GM23338 (cell line): ENCODE data around the gene HUS1. TPM values are rescaled to one million over a fixed set of nuclear protein-coding genes. Genes with fewer than 3 reads are reported as not detected.

Experiments used
- ATAC-seq: fragments of 200-7000 bp; cut with Tn5 transposase; 3 replicates; pipeline ENCODE4 v1.9.1; 2020
- DNase-seq: peaks from one replicate; pipeline ENCODE4 v3.0.0-alpha.2; 2015; ENCODE audit warnings: low spot score
- H2AFZ ChIP-seq: fragments of 200-600 bp; sonication (generic); 2 replicates; pipeline ENCODE4 v1.8.0; 2016; ENCODE audit warnings: antibody characterized with exemption, mild to moderate bottlenecking, moderate library complexity
- H3F3A ChIP-seq: fragments of 200-600 bp; sonication (generic); replicated peaks from 2 replicates; pipeline ENCODE4 v1.8.0; 2017; ENCODE audit warnings: antibody characterized with exemption, mixed run types, low read depth
- H3K27ac ChIP-seq: fragments of 200-600 bp; sonication (generic); 2 replicates; pipeline ENCODE4 v1.6.1; 2016; ENCODE audit warnings: low read depth
- H3K27me3 ChIP-seq: fragments of 200-600 bp; sonication (generic); 2 replicates; pipeline ENCODE4 v1.8.0; 2016; ENCODE audit warnings: mild to moderate bottlenecking, mixed run types, moderate library complexity; ENCODE audit not compliant: insufficient read depth
- H3K36me3 ChIP-seq: fragments of 200-600 bp; sonication (generic); 2 replicates; pipeline ENCODE4 v1.8.0; 2016; ENCODE audit warnings: mild to moderate bottlenecking; ENCODE audit not compliant: insufficient read depth
- H3K4me1 ChIP-seq: fragments of 200-600 bp; sonication (generic); 2 replicates; pipeline ENCODE4 v1.8.0; 2016; ENCODE audit warnings: mild to moderate bottlenecking, moderate library complexity; ENCODE audit not compliant: insufficient read depth
- H3K4me2 ChIP-seq: fragments of 200-600 bp; sonication (generic); 2 replicates; pipeline ENCODE4 v1.7.1; 2017; ENCODE audit warnings: mixed run types
- H3K4me3 ChIP-seq: fragments of 200-600 bp; sonication (generic); 2 replicates; pipeline ENCODE4 v1.6.1; 2016; ENCODE audit warnings: mixed run types
- H3K79me2 ChIP-seq: fragments of 200-600 bp; sonication (generic); replicated peaks from 2 replicates; pipeline ENCODE4 v1.8.0; 2017; ENCODE audit warnings: mild to moderate bottlenecking; ENCODE audit not compliant: insufficient read depth
- H3K9me2 ChIP-seq: fragments of 200-600 bp; sonication (generic); 2 replicates; pipeline ENCODE4 v1.8.0; 2017; ENCODE audit not compliant: insufficient read depth
- H4K20me1 ChIP-seq: fragments of 200-600 bp; sonication (generic); replicated peaks from 2 replicates; pipeline ENCODE4 v1.8.0; 2017; ENCODE audit warnings: mild to moderate bottlenecking; ENCODE audit not compliant: insufficient read depth
- H3K27ac Mint-ChIP-seq: 2 replicates; pipeline ENCODE4 v1.8.0; 2020; ENCODE audit warnings: inconsistent platforms, mild to moderate bottlenecking, moderate library complexity, mixed read lengths
- H3K27me3 Mint-ChIP-seq: 3 replicates; pipeline ENCODE4 v1.8.0; 2022; ENCODE audit warnings: low read depth, mild to moderate bottlenecking, moderate library complexity, mixed read lengths, inconsistent platforms; ENCODE audit not compliant: insufficient read depth, poor library complexity
- H3K36me3 Mint-ChIP-seq: 3 replicates; pipeline ENCODE4 v1.8.0; 2021; ENCODE audit warnings: low read depth, mild to moderate bottlenecking, inconsistent platforms, moderate library complexity, mixed read lengths
- H3K4me1 Mint-ChIP-seq: 3 replicates; pipeline ENCODE4 v1.8.0; 2020; ENCODE audit warnings: mild to moderate bottlenecking, inconsistent platforms, mixed read lengths
- H3K4me3 Mint-ChIP-seq: 3 replicates; pipeline ENCODE4 v1.8.0; 2021; ENCODE audit warnings: moderate library complexity, mild to moderate bottlenecking, inconsistent platforms, mixed read lengths
- H3K9me3 Mint-ChIP-seq: 3 replicates; pipeline ENCODE4 v1.8.0; 2020; ENCODE audit warnings: moderate library complexity, mild to moderate bottlenecking, inconsistent platforms, mixed read lengths
- CREB1 ChIP-seq: fragments of 250-450 bp; sonication (Bioruptor Pico); IDR thresholded peaks from 2 replicates; pipeline ENCODE4 v1.5.0; 2020; ENCODE audit warnings: low read depth, mild to moderate bottlenecking, moderate library complexity
- EZH2 ChIP-seq: fragments of 200-600 bp; sonication (generic); IDR thresholded peaks from one replicate; pipeline ENCODE4 v1.8.0; 2017; ENCODE audit warnings: antibody characterized with exemption, mild to moderate bottlenecking, low read depth; ENCODE audit not compliant: unreplicated experiment
- JUNB ChIP-seq: IDR thresholded peaks from one replicate; pipeline ENCODE4 v1.6.1; 2016; ENCODE audit warnings: antibody characterized with exemption; ENCODE audit not compliant: unreplicated experiment
- NANOG ChIP-seq: IDR thresholded peaks from 2 replicates; pipeline ENCODE4 v1.6.1; 2016; ENCODE audit warnings: antibody characterized with exemption, borderline replicate concordance
- POLR2AphosphoS5 ChIP-seq: IDR thresholded peaks from 2 replicates; pipeline ENCODE4 v1.6.1; 2016; ENCODE audit warnings: antibody characterized with exemption, low read depth
- STAT1 ChIP-seq: IDR thresholded peaks from one replicate; pipeline ENCODE4 v1.6.1; 2016; ENCODE audit warnings: antibody characterized with exemption; ENCODE audit not compliant: unreplicated experiment
- ZNF331 ChIP-seq: fragments of 250-450 bp; sonication (Bioruptor Pico); IDR thresholded peaks from 2 replicates; pipeline ENCODE4 v1.5.0; 2020; ENCODE audit warnings: low read depth, mild to moderate bottlenecking, moderate library complexity
- polyA plus RNA-seq: library from polyadenylated mRNA; unstranded; fragments of >200 nt; fragmentation: Nextera tagmentation; extraction: Ambion mirVana; gene quantifications from 2 replicates; pipeline ENCODE4 v1.2.1, GENCODE V29; 2016
- total RNA-seq: library from RNA; depleted of rRNA; stranded (reverse); fragments of >200 nt; shearing (Covaris generic); gene quantifications from 2 replicates; pipeline ENCODE4 v1.2.3, GENCODE V29; 2014
- TF ChIP-seq, protein P1 (sequence below): fragments of 250-450 bp; sonication (Bioruptor Pico); IDR thresholded peaks from 2 replicates; pipeline ENCODE4 v1.5.0; 2020; ENCODE audit warnings: mild to moderate bottlenecking, moderate library complexity
- TF ChIP-seq, protein P2 (sequence below): IDR thresholded peaks from one replicate; pipeline ENCODE4 v1.6.1; 2018; ENCODE audit warnings: antibody characterized with exemption; ENCODE audit not compliant: unreplicated experiment
- TF ChIP-seq, protein P3 (sequence below): IDR thresholded peaks from 2 replicates; pipeline ENCODE4 v1.6.1; 2016; ENCODE audit warnings: antibody characterized with exemption
- TF ChIP-seq, protein P4 (sequence below), 2 experiments: fragments of 200-600 bp in 1 of 2; sonication (generic) in 1 of 2; conservative IDR thresholded peaks; 2 replicates each; pipeline versions ENCODE4 v1.5.1 to v1.6.1; 2016 to 2017; ENCODE audit warnings: antibody characterized with exemption in 2 of 2, low read depth in 2 of 2, mild to moderate bottlenecking in 2 of 2, moderate library complexity in 1 of 2

The HUS1 gene
- total and polyA plus RNA-seq, 2 experiments from 2014 or later = 14.9 to 29.7 TPM

DNA sequence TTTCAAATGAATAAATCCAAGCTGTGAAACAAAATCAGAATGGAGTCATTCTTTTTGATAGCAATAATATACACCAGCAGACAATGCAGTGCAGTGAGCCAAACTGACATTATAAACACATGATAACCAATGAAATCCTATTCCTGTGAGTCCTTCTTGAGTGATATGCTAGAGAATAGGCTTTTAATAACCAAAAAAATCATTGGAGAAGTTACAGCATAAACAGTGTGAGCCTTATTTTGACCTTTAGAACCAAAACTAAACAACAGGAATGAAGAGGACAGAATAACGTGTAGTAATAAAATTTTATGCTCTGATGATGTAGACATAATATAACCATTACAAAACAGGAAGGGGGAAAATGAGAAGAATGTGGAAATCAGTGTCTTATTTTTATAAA lies 8.7 kb downstream of the HUS1 start:
- H3K27me3 Mint-ChIP-seq = peaks cover 4% of the 10 kb centered on the region
- Histone ChIP-seq H3K27me3 (no peaks in the 10 kb centered on the region), H3K27ac (no peak overlapping the region), H3K4me1 (no peaks in the 10 kb centered on the region), H3K36me3 (peaks cover 49% of the 10 kb centered on the region), H3K4me3 (no peak overlapping the region), H3K9me2 (no peaks in the 10 kb centered on the region), H2AFZ (no peak overlapping the region), H3K4me2 (no peak overlapping the region), H4K20me1 (peaks cover 3% of the 10 kb centered on the region; the same call in 1 of the 2 replicates), H3F3A (no peaks in the 10 kb centered on the region), H3K79me2 (0 out of 2 replicates have a peak, but pooled peaks cover 3% of the 10 kb centered on the region)
- TF ChIP-seq POLR2AphosphoS5 = no peak
- TF ChIP-seq, protein P1, sequence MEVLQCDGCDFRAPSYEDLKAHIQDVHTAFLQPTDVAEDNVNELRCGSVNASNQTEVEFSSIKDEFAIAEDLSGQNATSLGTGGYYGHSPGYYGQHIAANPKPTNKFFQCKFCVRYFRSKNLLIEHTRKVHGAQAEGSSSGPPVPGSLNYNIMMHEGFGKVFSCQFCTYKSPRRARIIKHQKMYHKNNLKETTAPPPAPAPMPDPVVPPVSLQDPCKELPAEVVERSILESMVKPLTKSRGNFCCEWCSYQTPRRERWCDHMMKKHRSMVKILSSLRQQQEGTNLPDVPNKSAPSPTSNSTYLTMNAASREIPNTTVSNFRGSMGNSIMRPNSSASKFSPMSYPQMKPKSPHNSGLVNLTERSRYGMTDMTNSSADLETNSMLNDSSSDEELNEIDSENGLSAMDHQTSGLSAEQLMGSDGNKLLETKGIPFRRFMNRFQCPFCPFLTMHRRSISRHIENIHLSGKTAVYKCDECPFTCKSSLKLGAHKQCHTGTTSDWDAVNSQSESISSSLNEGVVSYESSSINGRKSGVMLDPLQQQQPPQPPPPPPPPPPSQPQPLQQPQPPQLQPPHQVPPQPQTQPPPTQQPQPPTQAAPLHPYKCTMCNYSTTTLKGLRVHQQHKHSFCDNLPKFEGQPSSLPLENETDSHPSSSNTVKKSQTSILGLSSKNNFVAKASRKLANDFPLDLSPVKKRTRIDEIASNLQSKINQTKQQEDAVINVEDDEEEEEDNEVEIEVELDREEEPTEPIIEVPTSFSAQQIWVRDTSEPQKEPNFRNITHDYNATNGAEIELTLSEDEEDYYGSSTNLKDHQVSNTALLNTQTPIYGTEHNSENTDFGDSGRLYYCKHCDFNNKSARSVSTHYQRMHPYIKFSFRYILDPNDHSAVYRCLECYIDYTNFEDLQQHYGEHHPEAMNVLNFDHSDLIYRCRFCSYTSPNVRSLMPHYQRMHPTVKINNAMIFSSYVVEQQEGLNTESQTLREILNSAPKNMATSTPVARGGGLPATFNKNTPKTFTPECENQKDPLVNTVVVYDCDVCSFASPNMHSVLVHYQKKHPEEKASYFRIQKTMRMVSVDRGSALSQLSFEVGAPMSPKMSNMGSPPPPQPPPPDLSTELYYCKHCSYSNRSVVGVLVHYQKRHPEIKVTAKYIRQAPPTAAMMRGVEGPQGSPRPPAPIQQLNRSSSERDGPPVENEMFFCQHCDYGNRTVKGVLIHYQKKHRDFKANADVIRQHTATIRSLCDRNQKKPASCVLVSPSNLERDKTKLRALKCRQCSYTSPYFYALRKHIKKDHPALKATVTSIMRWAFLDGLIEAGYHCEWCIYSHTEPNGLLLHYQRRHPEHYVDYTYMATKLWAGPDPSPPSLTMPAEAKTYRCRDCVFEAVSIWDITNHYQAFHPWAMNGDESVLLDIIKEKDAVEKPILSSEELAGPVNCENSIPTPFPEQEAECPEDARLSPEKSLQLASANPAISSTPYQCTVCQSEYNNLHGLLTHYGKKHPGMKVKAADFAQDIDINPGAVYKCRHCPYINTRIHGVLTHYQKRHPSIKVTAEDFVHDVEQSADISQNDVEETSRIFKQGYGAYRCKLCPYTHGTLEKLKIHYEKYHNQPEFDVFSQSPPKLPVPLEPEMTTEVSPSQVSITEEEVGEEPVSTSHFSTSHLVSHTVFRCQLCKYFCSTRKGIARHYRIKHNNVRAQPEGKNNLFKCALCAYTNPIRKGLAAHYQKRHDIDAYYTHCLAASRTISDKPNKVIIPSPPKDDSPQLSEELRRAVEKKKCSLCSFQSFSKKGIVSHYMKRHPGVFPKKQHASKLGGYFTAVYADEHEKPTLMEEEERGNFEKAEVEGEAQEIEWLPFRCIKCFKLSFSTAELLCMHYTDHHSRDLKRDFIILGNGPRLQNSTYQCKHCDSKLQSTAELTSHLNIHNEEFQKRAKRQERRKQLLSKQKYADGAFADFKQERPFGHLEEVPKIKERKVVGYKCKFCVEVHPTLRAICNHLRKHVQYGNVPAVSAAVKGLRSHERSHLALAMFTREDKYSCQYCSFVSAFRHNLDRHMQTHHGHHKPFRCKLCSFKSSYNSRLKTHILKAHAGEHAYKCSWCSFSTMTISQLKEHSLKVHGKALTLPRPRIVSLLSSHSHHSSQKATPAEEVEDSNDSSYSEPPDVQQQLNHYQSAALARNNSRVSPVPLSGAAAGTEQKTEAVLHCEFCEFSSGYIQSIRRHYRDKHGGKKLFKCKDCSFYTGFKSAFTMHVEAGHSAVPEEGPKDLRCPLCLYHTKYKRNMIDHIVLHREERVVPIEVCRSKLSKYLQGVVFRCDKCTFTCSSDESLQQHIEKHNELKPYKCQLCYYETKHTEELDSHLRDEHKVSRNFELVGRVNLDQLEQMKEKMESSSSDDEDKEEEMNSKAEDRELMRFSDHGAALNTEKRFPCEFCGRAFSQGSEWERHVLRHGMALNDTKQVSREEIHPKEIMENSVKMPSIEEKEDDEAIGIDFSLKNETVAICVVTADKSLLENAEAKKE = no peak
- TF ChIP-seq EZH2 = no peak
- no peak for TF ChIP-seq STAT1
- TF ChIP-seq, protein P2, sequence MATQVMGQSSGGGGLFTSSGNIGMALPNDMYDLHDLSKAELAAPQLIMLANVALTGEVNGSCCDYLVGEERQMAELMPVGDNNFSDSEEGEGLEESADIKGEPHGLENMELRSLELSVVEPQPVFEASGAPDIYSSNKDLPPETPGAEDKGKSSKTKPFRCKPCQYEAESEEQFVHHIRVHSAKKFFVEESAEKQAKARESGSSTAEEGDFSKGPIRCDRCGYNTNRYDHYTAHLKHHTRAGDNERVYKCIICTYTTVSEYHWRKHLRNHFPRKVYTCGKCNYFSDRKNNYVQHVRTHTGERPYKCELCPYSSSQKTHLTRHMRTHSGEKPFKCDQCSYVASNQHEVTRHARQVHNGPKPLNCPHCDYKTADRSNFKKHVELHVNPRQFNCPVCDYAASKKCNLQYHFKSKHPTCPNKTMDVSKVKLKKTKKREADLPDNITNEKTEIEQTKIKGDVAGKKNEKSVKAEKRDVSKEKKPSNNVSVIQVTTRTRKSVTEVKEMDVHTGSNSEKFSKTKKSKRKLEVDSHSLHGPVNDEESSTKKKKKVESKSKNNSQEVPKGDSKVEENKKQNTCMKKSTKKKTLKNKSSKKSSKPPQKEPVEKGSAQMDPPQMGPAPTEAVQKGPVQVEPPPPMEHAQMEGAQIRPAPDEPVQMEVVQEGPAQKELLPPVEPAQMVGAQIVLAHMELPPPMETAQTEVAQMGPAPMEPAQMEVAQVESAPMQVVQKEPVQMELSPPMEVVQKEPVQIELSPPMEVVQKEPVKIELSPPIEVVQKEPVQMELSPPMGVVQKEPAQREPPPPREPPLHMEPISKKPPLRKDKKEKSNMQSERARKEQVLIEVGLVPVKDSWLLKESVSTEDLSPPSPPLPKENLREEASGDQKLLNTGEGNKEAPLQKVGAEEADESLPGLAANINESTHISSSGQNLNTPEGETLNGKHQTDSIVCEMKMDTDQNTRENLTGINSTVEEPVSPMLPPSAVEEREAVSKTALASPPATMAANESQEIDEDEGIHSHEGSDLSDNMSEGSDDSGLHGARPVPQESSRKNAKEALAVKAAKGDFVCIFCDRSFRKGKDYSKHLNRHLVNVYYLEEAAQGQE = no peak
- TF ChIP-seq, protein P3, sequence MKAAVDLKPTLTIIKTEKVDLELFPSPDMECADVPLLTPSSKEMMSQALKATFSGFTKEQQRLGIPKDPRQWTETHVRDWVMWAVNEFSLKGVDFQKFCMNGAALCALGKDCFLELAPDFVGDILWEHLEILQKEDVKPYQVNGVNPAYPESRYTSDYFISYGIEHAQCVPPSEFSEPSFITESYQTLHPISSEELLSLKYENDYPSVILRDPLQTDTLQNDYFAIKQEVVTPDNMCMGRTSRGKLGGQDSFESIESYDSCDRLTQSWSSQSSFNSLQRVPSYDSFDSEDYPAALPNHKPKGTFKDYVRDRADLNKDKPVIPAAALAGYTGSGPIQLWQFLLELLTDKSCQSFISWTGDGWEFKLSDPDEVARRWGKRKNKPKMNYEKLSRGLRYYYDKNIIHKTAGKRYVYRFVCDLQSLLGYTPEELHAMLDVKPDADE = no peak
- no peak for TF ChIP-seq ZNF331
- no peak for TF ChIP-seq CREB1
- TF ChIP-seq JUNB = no peak
- no peak for TF ChIP-seq NANOG
- TF ChIP-seq, protein P4, sequence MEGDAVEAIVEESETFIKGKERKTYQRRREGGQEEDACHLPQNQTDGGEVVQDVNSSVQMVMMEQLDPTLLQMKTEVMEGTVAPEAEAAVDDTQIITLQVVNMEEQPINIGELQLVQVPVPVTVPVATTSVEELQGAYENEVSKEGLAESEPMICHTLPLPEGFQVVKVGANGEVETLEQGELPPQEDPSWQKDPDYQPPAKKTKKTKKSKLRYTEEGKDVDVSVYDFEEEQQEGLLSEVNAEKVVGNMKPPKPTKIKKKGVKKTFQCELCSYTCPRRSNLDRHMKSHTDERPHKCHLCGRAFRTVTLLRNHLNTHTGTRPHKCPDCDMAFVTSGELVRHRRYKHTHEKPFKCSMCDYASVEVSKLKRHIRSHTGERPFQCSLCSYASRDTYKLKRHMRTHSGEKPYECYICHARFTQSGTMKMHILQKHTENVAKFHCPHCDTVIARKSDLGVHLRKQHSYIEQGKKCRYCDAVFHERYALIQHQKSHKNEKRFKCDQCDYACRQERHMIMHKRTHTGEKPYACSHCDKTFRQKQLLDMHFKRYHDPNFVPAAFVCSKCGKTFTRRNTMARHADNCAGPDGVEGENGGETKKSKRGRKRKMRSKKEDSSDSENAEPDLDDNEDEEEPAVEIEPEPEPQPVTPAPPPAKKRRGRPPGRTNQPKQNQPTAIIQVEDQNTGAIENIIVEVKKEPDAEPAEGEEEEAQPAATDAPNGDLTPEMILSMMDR (conservative IDR thresholded peaks at IDR 0.05; ENCODE audit: low read depth in 2 of 2) = no peak
- no peak for ATAC-seq
- H3K36me3 Mint-ChIP-seq = peaks cover 80% of the 10 kb centered on the region
- no peak overlapping the region for H3K27ac Mint-ChIP-seq
- DNase-seq = no peak
- H3K4me3 Mint-ChIP-seq = no peak overlapping the region
- peaks cover 15% of the 10 kb centered on the region for H3K4me1 Mint-ChIP-seq
- H3K9me3 Mint-ChIP-seq = no peaks in the 10 kb centered on the region
